A549 (cell line): ENCODE measurements around the gene MINDY2. TPM values are rescaled to one million over a fixed set of nuclear protein-coding genes. Genes with fewer than 3 reads are reported as not detected.
"Not testable (repeated sequence)": the region's sequence is repeated elsewhere in the genome, so short reads cannot be mapped to it uniquely, and the experiment has no call there.

Experiments
- ATAC-seq, 2 experiments: fragments of 200-7000 bp in 1 of 2; fragments of >200 bp in 1 of 2; cut with Nextera tagmentation in 1 of 2; cut with Tn5 transposase in 1 of 2; 3 replicates each; pipeline versions ENCODE4 v1.8.0 to v1.9.1; 2018 to 2020; ENCODE audit warnings: mild to moderate bottlenecking in 1 of 2, moderate library complexity in 1 of 2
- CTCF ChIA-PET: fragments of 300-600 bp; sonication (Branson Sonifier 250); formaldehyde crosslinking; extraction: SDS; loops from one replicate; lab custom pipeline; 2021; ENCODE audit warnings: antibody characterized with exemption, inconsistent platforms; lab: Yijun Ruan, JAX
- POLR2A ChIA-PET: fragments of 350-600 bp; formaldehyde crosslinking; extraction: SDS; loops from one replicate; lab custom pipeline; 2021; ENCODE audit warnings: antibody characterized with exemption, inconsistent platforms; lab: Yijun Ruan, JAX
- DNase-seq, 2 experiments: peaks; one replicate each; pipeline versions ENCODE4 v3.0.0 to v3.0.0-alpha.2; 2011 to 2016; ENCODE audit warnings: low read depth in 1 of 2, low spot score in 1 of 2
- FAIRE-seq: peaks from 2 replicates; lab custom pipeline; 2011; peaks lifted over from hg19 to GRCh38; lab: Jason Lieb, UNC
- H3K27ac ChIP-seq, 2 experiments: fragments of >200 bp; sonication (Bioruptor Twin); formaldehyde crosslinking; 3 replicates each; pipeline ENCODE4 v1.5.1; 2016 to 2017
- H3K4me1 ChIP-seq: fragments of >200 bp; sonication (Bioruptor Twin); formaldehyde crosslinking; 3 replicates; pipeline ENCODE4 v1.6.1; 2016
- H3K4me2 ChIP-seq: fragments of >200 bp; sonication (Bioruptor Twin); formaldehyde crosslinking; 3 replicates; pipeline ENCODE4 v1.6.1; 2016
- H3K4me3 ChIP-seq: fragments of >200 bp; sonication (Bioruptor Twin); formaldehyde crosslinking; 3 replicates; pipeline ENCODE4 v1.5.1; 2016
- H3K9me3 ChIP-seq: fragments of >200 bp; sonication (Bioruptor Twin); formaldehyde crosslinking; 3 replicates; pipeline ENCODE4 v1.6.1; 2016
- CHD2 ChIP-seq: fragments of 150-350 bp; IDR thresholded peaks from 2 replicates; pipeline ENCODE4 v1.6.1; 2014; ENCODE audit warnings: low read length; ENCODE audit not compliant: partially characterized antibody
- CTCF ChIP-seq: fragments of >200 bp; sonication (Bioruptor Twin); formaldehyde crosslinking; IDR thresholded peaks from 3 replicates; pipeline ENCODE4 v1.5.1; 2016
- ELK1 ChIP-seq: fragments of 150-350 bp; IDR thresholded peaks from 2 replicates; pipeline ENCODE4 v1.6.1; 2014; ENCODE audit warnings: low read depth, mild to moderate bottlenecking, low read length
- FOXS1 ChIP-seq: fragments of 250-450 bp; sonication (Bioruptor Pico); IDR thresholded peaks from 2 replicates; pipeline ENCODE4 v1.5.0; 2020; ENCODE audit warnings: mild to moderate bottlenecking, moderate library complexity
- HOXA7 ChIP-seq: fragments of 250-450 bp; sonication (Bioruptor Pico); IDR thresholded peaks from 2 replicates; pipeline ENCODE4 v1.5.0; 2020; ENCODE audit warnings: mild to moderate bottlenecking, moderate library complexity
- HOXB5 ChIP-seq: fragments of 250-450 bp; sonication (Bioruptor Pico); IDR thresholded peaks from 2 replicates; pipeline ENCODE4 v1.5.0; 2020; ENCODE audit warnings: mild to moderate bottlenecking, moderate library complexity
- MAX ChIP-seq: IDR thresholded peaks from 2 replicates; pipeline ENCODE4 v1.6.1; 2012
- NFE2L2 ChIP-seq: fragments of 150-350 bp; conservative IDR thresholded peaks from 2 replicates; pipeline ENCODE4 v1.6.1; 2014; ENCODE audit warnings: low read length
- RAD21 ChIP-seq, 2 experiments: fragments of >200 bp in 1 of 2; sonication (Bioruptor Twin) in 1 of 2; formaldehyde crosslinking in 1 of 2; IDR thresholded peaks in 1 of 2; conservative IDR thresholded peaks in 1 of 2; 2 replicates in 1 of 2; 3 replicates in 1 of 2; pipeline ENCODE4 v1.6.1; 2012 to 2018; ENCODE audit warnings: inconsistent platforms in 1 of 2
- RCOR1 ChIP-seq: fragments of 150-350 bp; IDR thresholded peaks from 2 replicates; pipeline ENCODE4 v1.6.1; 2014; ENCODE audit warnings: antibody characterized with exemption, low read length, low read depth
- REST ChIP-seq: fragments of 200-600 bp; sonication (generic); IDR thresholded peaks from 2 replicates; pipeline ENCODE4 v1.6.1; 2016; ENCODE audit warnings: antibody characterized with exemption, mild to moderate bottlenecking, moderate library complexity
- SMC3 ChIP-seq: fragments of >200 bp; sonication (Bioruptor Twin); formaldehyde crosslinking; IDR thresholded peaks from 3 replicates; pipeline ENCODE4 v1.6.1; 2018; ENCODE audit warnings: inconsistent platforms
- SREBF2 ChIP-seq: fragments of 450-650 bp; IDR thresholded peaks from 2 replicates; pipeline ENCODE4 v1.6.1; 2014; ENCODE audit warnings: mild to moderate bottlenecking, moderate library complexity
- TP53 ChIP-seq: fragments of 250-450 bp; sonication (Bioruptor Pico); IDR thresholded peaks from 2 replicates; pipeline ENCODE4 v1.5.0; 2021; ENCODE audit warnings: mild to moderate bottlenecking, moderate library complexity
- WGBS: methylation state at CpG from one replicate; pipeline ENCODE4 v1.1.6; 2017; ENCODE audit errors: missing lambda C conversion rate; 5-methylcytosine and 5-hydroxymethylcytosine counted together
- polyA plus RNA-seq, 4 experiments: library from polyadenylated mRNA; depleted of rRNA in 3 of 4; stranded (reverse); fragments of >200 nt; fragmentation: RNase III in 1 of 4; extraction: RNeasy Plus Mini Kit Qiagen cat#74134 plus additional on column Dnase treatment in 1 of 4; gene quantifications; 2 replicates in 3 of 4; 3 replicates in 1 of 4; pipeline ENCODE4 v1.2.3, GENCODE V29; 2011 to 2017

MINDY2 gene
- polyA plus RNA-seq, 2 of the 4 experiments (the other 2 are of a cell fraction): 4.7 to 7.0 TPM

GRCh38 chr15:58830556-58830955, 59.5 kb downstream of the MINDY2 start:
- no peak for TF ChIP-seq MAX
- no peak for TF ChIP-seq SREBF2
- no peak for TF ChIP-seq NFE2L2
- TF ChIP-seq REST: no peak
- no peak for TF ChIP-seq CHD2
- TF ChIP-seq FOXS1: no peak
- TF ChIP-seq ELK1: no peak
- TF ChIP-seq, all 56 proteins: peak for 0
- no peak overlapping the region for H3K27ac ChIP-seq
- no peak for DNase-seq
- H3K9me3 ChIP-seq: no peaks in the 10 kb centered on the region
- ChIA-PET CTCF (interaction anchor here (0.6 to 1.0 kb wide), 3 partner anchors 31 to 698 kb away, joined by 3 to 4 read pairs (median 3); no protein-coding TSS in a partner anchor), POLR2A (no interaction called here)
- ATAC-seq: no peak
- H3K4me3 ChIP-seq: no peak overlapping the region
- no peak overlapping the region for H3K4me2 ChIP-seq
- no peaks in the 10 kb centered on the region for H3K4me1 ChIP-seq
- FAIRE-seq: no peak
- 92% methylated on average over 2 of the region's 2 CpGs for WGBS

GRCh38 chr15:58833681-58834426, 62.8 kb downstream of the MINDY2 start:
- H3K27ac ChIP-seq, H3K9me3 ChIP-seq, DNase-seq, POLR2A ChIA-PET, FAIRE-seq, H3K4me1 ChIP-seq, ATAC-seq, H3K4me2 ChIP-seq, H3K4me3 ChIP-seq: not testable (repeated sequence)
- CTCF ChIA-PET: interaction anchor here (1.1 kb wide), 1 partner anchor 10 kb away, joined by 3 read pairs; no protein-coding TSS in a partner anchor
- WGBS: 68% methylated on average over 9 of the region's 9 CpGs

GRCh38 chr15:58839485-58839884, 68.4 kb downstream of the MINDY2 start:
- no peak overlapping the region for H3K4me3 ChIP-seq
- ChIA-PET CTCF (interaction anchor here (0.6 to 2.7 kb wide), 8 partner anchors 15 to 689 kb away, joined by 3 to 10 read pairs (median 4); partner anchors contain the start of gene MINDY2), POLR2A (interaction anchor here (0.5 to 0.7 kb wide), 3 partner anchors 15 to 95 kb away, joined by 3 to 5 read pairs (median 3); no protein-coding TSS in a partner anchor)
- peak; percentile 31 to 33 for DNase-seq
- peak; percentile 59 to 87; a peak in 3 of 6 replicates for ATAC-seq
- peak; percentile 63 for FAIRE-seq
- H3K4me2 ChIP-seq: no peak overlapping the region
- H3K27ac ChIP-seq: no peak overlapping the region
- no peak for TF ChIP-seq TP53 (CRISPR knock-in tag)
- TF ChIP-seq HOXB5: no peak
- TF ChIP-seq CTCF: peak; percentile 43
- TF ChIP-seq HOXA7 (CRISPR knock-in tag): no peak
- no peak for TF ChIP-seq RCOR1
- TF ChIP-seq RAD21 (conservative IDR thresholded peaks at IDR 0.05 in 1 of 2, IDR thresholded peaks at IDR 0.05 in 1 of 2): peak; percentile 43 to 59; a peak in 4 of 5 replicates
- 0 out of 3 replicates have a peak, but pooled peaks have one; percentile 13 for TF ChIP-seq SMC3
- TF ChIP-seq, all 56 proteins: peak for 3
- H3K9me3 ChIP-seq: no peaks in the 10 kb centered on the region
- H3K4me1 ChIP-seq: no peaks in the 10 kb centered on the region
- 66% methylated on average over 1 of the region's 1 CpG for WGBS
